HUES64 (cell line): ENCODE measurements around the gene CD151.

ENCODE experiments used
- H3K27ac ChIP-seq: 2 replicates; pipeline ENCODE4 v1.7.0; 2013; ENCODE audit warnings: low read depth, low read length, inconsistent platforms
- H3K27me3 ChIP-seq: 2 replicates; pipeline ENCODE4 v1.6.1; 2013; ENCODE audit warnings: mild to moderate bottlenecking, low read length; ENCODE audit not compliant: insufficient read depth
- H3K36me3 ChIP-seq: 2 replicates; pipeline ENCODE4 v1.6.1; 2013; ENCODE audit warnings: mild to moderate bottlenecking, low read length; ENCODE audit not compliant: insufficient read depth
- H3K4me1 ChIP-seq: 2 replicates; pipeline ENCODE4 v1.6.1; 2013; ENCODE audit warnings: mild to moderate bottlenecking, low read length, moderate library complexity; ENCODE audit not compliant: insufficient read depth
- H3K4me3 ChIP-seq: 2 replicates; pipeline ENCODE4 v1.5.1; 2013; ENCODE audit warnings: mild to moderate bottlenecking, low read length, moderate library complexity
- H3K9ac ChIP-seq: 2 replicates; pipeline ENCODE4 v1.6.1; 2013; ENCODE audit warnings: mild to moderate bottlenecking, low read depth, low read length
- H3K9me3 ChIP-seq: 2 replicates; pipeline ENCODE4 v1.6.1; 2013; ENCODE audit warnings: low read depth, low read length; ENCODE audit not compliant: insufficient read depth
- WGBS: fragments of 150-250, 120-280 bp; methylation state at CpG from one replicate; pipeline ENCODE4 v1.1.7; 2013; ENCODE audit warnings: missing lambda C conversion rate; 5-methylcytosine and 5-hydroxymethylcytosine counted together

Gene CD151

GRCh38 chr11:818396-819128, 14.2 kb upstream of the CD151 start, which contains the start of gene PNPLA2:
Gene PNPLA2, plus strand, starts transcription at chr11:818914. Its CDS starts 805 bp downstream, at chr11:819719.
- Histone ChIP-seq H3K27me3 (no peaks in the 10 kb centered on the region), H3K27ac (peak within 1 kb of the TSS; percentile 37; the same call in 1 of the 2 replicates), H3K9ac (peak within 1 kb of the TSS; percentile 79), H3K4me1 (no peaks in the 10 kb centered on the region), H3K4me3 (peak within 1 kb of the TSS; percentile 92), H3K36me3 (peaks cover 9% of the 10 kb centered on the region), H3K9me3 (no peaks in the 10 kb centered on the region)
- 62% methylated on average over 20 of the region's 20 CpGs for WGBS

- no peaks in the 10 kb centered on the region for H3K4me1 ChIP-seq
- H3K9ac ChIP-seq = peak overlapping the region; percentile 79
- peak overlapping the region; percentile 92 for H3K4me3 ChIP-seq
- H3K9me3 ChIP-seq = no peaks in the 10 kb centered on the region
- 3% methylated on average over 96 of the region's 96 CpGs for WGBS
- 0 out of 2 replicates have a peak, but pooled peaks cover 6% of the 10 kb centered on the region for H3K36me3 ChIP-seq
- no peaks in the 10 kb centered on the region for H3K27me3 ChIP-seq
- peak overlapping the region; percentile 37; the same call in 1 of the 2 replicates for H3K27ac ChIP-seq
Observed at GRCh38 chr11:819129-819931, 13.4 kb upstream of the CD151 start.

- WGBS = 11% methylated on average over 47 of the region's 47 CpGs
- peak overlapping the region; percentile 92 for H3K4me3 ChIP-seq
- no peaks in the 10 kb centered on the region for H3K27me3 ChIP-seq
- H3K9ac ChIP-seq = no peak overlapping the region; the same call in 1 of the 2 replicates
- H3K4me1 ChIP-seq = no peaks in the 10 kb centered on the region
- 0 out of 2 replicates have a peak, but pooled peaks cover 6% of the 10 kb centered on the region for H3K36me3 ChIP-seq
- H3K27ac ChIP-seq = peak overlapping the region; percentile 37; the same call in 1 of the 2 replicates
- no peaks in the 10 kb centered on the region for H3K9me3 ChIP-seq
Observed at GRCh38 chr11:819943-820649, 12.7 kb upstream of the CD151 start.

- Histone ChIP-seq H3K9ac (no peak overlapping the region), H3K27me3 (peaks cover 4% of the 10 kb centered on the region; the same call in 1 of the 2 replicates), H3K36me3 (0 out of 2 replicates have a peak, but pooled peaks cover 6% of the 10 kb centered on the region), H3K27ac (no peak overlapping the region), H3K4me3 (peak overlapping the region; percentile 92), H3K9me3 (no peaks in the 10 kb centered on the region), H3K4me1 (no peaks in the 10 kb centered on the region)
- 84% methylated on average over 11 of the region's 11 CpGs for WGBS
Observed at GRCh38 chr11:820655-821511, 11.9 kb upstream of the CD151 start.

GRCh38 chr11:821512-822371, 11.0 kb upstream of the CD151 start:
- no peak overlapping the region for H3K9ac ChIP-seq
- H3K36me3 ChIP-seq = 0 out of 2 replicates have a peak, but pooled peaks cover 6% of the 10 kb centered on the region
- 95% methylated on average over 21 of the region's 22 CpGs for WGBS
- no peak overlapping the region for H3K27ac ChIP-seq
- H3K9me3 ChIP-seq = no peaks in the 10 kb centered on the region
- peaks cover 13% of the 10 kb centered on the region for H3K27me3 ChIP-seq
- H3K4me1 ChIP-seq = no peaks in the 10 kb centered on the region
- H3K4me3 ChIP-seq = no peak overlapping the region

- Histone ChIP-seq H3K4me3 (no peak overlapping the region), H3K9me3 (no peaks in the 10 kb centered on the region), H3K36me3 (0 out of 2 replicates have a peak, but pooled peaks cover 6% of the 10 kb centered on the region), H3K4me1 (peaks cover 12% of the 10 kb centered on the region), H3K27ac (no peak overlapping the region), H3K27me3 (peaks cover 32% of the 10 kb centered on the region), H3K9ac (no peak overlapping the region)
- WGBS = 92% methylated on average over 53 of the region's 53 CpGs
Observed at GRCh38 chr11:823441-824291, 9.1 kb upstream of the CD151 start.

GRCh38 chr11:824292-824880, 8.4 kb upstream of the CD151 start:
- H3K36me3 ChIP-seq = 0 out of 2 replicates have a peak, but pooled peaks cover 6% of the 10 kb centered on the region
- peaks cover 19% of the 10 kb centered on the region for H3K4me1 ChIP-seq
- peaks cover 39% of the 10 kb centered on the region for H3K27me3 ChIP-seq
- 95% methylated on average over 59 of the region's 59 CpGs for WGBS
- H3K9ac ChIP-seq = no peak overlapping the region
- H3K4me3 ChIP-seq = no peak overlapping the region
- H3K9me3 ChIP-seq = no peaks in the 10 kb centered on the region
- no peak overlapping the region for H3K27ac ChIP-seq

- WGBS = 87% methylated on average over 11 of the region's 11 CpGs
- Histone ChIP-seq H3K27ac (no peak overlapping the region), H3K9ac (no peak overlapping the region), H3K4me1 (peaks cover 19% of the 10 kb centered on the region), H3K27me3 (peaks cover 45% of the 10 kb centered on the region), H3K36me3 (0 out of 2 replicates have a peak, but pooled peaks cover 6% of the 10 kb centered on the region), H3K9me3 (no peaks in the 10 kb centered on the region), H3K4me3 (no peak overlapping the region)
Observed at GRCh38 chr11:824942-825341, 7.8 kb upstream of the CD151 start.
